ENCODE measurements around the gene MTMR10. TPM values are rescaled to one million over a fixed set of nuclear protein-coding genes. Genes with fewer than 3 reads are reported as not detected.

The MTMR10 gene, protein sequence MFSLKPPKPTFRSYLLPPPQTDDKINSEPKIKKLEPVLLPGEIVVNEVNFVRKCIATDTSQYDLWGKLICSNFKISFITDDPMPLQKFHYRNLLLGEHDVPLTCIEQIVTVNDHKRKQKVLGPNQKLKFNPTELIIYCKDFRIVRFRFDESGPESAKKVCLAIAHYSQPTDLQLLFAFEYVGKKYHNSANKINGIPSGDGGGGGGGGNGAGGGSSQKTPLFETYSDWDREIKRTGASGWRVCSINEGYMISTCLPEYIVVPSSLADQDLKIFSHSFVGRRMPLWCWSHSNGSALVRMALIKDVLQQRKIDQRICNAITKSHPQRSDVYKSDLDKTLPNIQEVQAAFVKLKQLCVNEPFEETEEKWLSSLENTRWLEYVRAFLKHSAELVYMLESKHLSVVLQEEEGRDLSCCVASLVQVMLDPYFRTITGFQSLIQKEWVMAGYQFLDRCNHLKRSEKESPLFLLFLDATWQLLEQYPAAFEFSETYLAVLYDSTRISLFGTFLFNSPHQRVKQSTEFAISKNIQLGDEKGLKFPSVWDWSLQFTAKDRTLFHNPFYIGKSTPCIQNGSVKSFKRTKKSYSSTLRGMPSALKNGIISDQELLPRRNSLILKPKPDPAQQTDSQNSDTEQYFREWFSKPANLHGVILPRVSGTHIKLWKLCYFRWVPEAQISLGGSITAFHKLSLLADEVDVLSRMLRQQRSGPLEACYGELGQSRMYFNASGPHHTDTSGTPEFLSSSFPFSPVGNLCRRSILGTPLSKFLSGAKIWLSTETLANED
- total RNA-seq = 10 to 100 TPM; 11.1 to 23.2 TPM
- long read RNA-seq, donor 1, partial matches to known transcripts = 0 of 3 reads
- long read RNA-seq, donor 1, other reads (novel, unspliced or antisense) = 3 of 3 reads
- long read RNA-seq, donor 2, partial matches to known transcripts = 0 of 2 reads
- long read RNA-seq, donor 2, other reads (novel, unspliced or antisense) = 2 of 2 reads

DNA sequence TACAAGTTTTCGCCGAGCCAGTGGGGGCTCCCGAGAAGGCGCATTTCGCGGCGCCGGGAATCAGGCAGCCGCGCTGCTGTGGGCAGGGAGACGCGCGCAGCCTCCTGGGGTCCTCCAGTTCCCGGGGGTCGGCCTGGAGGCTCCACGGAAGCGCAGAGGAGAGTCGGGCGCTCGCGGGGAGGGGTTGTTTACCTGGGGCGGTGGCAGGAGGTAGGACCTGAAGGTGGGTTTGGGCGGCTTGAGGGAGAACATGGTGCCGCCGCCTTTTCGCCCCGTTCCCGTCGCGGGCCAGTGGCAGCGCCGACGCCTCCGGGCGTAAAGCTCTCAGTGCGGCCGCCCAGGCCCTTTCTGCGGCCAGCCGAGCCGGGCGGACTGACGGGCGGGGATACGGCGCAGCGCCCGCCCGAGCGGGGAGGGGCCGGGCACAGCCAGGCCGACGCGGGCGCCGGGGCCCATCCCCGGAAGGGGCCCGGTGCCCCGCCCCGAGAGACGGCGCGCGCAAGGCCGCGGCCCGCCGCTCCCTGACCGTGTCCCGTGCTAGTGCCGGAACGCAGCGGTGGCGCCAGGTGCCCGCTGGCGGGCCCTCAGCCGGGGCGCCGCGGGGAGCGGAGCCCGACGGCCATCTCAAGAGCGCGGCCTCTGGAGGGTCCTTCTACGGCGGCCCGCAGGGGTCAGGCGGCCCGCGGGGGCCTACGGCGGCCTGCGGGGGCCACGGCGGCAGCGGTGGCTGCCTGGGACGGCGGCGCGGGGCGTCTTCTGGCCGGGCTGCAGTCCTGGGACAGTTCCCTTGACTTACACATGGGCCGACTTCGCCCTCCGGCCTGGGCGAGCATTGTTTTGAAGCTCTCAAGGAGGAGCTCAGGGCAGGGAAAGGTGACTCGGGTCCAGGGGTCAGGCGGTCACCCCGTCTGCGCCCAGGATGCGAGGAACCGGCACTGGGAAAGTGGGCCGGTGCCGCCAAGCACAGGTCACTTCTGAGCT, at the start of gene MTMR10:
TSS of gene MTMR10 (minus strand) at position 374 of the 981 bp plus-strand sequence. CDS start at position 252, 122 bp downstream.
- DNase-seq (ENCODE audit: low spot score) = peak; percentile 93
- intact Hi-C loops (cut with DNase I) = no loop called here

DNA sequence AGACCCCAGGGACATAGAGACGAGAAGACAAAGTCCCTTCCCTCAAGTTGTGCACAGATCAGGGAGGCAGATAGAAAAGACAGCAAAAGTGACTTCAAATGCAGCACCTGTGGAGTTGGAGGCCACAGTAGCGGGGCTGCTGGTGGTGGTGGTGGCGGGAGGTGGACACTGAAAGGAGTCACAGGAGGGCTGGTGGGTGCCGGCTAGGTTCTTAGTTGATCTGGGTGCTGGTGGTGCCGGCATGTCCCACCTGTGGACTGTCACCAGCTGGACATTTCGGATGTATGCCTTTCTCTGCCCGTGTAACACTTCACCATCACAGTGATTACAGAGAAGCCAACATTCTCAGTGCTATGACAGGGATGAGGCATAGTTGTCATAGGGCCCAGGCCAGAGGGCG, 49.2 kb upstream of the MTMR10 start:
- intact Hi-C loops (cut with DNase I) = no loop called here
- DNase-seq (ENCODE audit: low spot score) = no peak

DNA sequence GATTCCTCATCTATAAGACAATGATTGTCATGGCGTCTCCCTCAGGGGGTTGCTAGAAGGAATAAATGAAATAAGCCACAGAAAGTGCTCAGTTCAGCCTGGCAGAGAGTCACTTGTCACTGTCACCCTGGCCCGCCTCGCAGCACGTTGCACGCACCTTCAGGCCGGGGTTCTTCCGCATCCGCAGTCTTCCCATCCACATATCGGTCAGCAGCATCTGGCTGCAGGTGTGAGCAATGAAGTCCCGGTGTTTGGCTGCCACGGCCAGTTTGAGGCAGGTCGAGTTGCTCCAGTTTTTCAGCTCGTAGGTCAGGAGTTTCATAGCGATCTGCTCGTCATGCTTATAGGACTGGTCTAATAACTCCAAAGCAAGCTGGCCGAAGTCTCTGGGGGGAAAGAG, 48.5 kb upstream of the MTMR10 start:
- no peak for DNase-seq (ENCODE audit: low spot score)

DNA sequence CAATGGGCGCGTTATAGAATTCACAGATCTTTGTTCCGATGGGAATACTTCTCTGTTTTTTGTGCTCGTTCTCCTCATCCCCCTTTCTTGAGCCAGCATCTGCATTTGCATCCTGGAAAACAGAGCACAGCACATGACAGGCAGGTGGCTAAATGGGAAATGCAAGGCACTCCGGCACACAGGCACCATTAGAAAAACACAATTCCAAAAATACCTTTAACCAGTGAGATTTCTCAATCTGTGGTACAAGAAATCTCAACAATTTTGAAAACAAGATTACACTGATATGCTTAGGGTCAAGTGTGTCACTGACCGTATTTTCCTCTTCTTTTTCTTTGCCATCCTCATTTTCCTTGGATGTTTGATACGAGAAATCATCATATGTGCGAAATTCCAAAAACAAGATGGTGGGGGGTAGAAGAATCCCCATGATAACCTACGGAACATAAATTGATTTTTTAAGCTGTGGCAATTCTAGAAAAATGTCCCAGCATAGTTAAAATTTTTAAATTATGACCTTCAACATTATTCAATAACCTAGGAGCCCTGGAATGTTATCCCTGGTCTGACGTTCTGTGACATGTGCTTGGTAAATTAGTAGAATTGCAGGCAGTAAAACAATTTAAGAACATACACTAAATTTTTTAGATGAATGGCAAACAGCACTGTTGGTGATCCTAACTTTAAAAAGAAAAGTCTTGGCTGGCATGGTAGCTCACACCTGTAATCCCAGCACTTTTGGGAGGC, 46.5 kb upstream of the MTMR10 start:
- no peak for DNase-seq (ENCODE audit: low spot score)
- intact Hi-C loops (cut with DNase I) = no loop called here

More for the DNA sequence above, 48.5 kb upstream of the MTMR10 start:
- intact Hi-C loops (cut with DNase I) = no loop called here

- intact Hi-C loops (cut with DNase I) = no loop called here
- no peak for DNase-seq (ENCODE audit: low spot score)
These were observed 45.4 kb upstream of the MTMR10 start for GRCh38 chr15:31036783-31037182.

DNA sequence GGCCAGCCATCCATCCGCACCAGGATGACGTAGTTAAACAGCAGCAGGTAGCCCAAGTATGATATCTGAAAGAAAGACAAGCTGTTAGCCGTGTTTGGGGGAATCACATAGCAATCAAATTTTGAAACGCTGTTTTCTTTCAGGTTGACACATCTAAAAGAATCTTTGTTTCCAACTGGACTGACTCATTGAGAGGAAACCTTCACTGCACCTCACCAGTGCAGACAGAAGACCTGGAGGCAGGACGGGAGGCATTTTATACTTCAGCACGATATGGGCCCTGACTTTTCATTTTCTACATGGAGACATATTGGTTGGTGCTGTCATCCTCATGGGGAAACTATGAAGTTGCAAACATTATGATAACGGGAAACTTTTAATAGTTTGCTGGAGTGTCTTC, 44.2 kb upstream of the MTMR10 start:
- intact Hi-C loops (cut with DNase I) = no loop called here
- DNase-seq (ENCODE audit: low spot score) = no peak

GRCh38 chr15:31034152-31034551, 42.7 kb upstream of the MTMR10 start:
- DNase-seq (ENCODE audit: low spot score) = no peak
- intact Hi-C loops (cut with DNase I) = no loop called here

DNA sequence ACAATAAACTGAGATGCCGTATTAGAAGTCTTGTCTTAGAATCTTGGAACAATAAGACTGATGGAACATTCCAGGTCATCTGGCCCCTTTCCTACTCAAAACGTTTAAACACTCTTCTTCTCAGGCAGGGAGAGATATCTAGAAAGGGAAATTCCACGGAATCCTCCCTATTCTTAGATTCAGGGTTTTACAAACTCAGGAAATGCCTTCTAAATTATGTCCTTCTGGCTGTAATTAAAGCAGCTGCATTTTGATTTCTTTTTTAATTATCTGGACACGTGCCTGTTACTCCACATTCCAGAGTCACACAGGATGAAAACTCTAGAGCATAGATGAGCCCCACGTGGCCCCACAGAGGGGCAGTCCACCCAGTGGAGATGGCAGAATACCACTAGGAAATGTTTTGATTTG, 41.5 kb upstream of the MTMR10 start:
- DNase-seq (ENCODE audit: low spot score) = no peak
- intact Hi-C loops (cut with DNase I) = no loop called here

DNA sequence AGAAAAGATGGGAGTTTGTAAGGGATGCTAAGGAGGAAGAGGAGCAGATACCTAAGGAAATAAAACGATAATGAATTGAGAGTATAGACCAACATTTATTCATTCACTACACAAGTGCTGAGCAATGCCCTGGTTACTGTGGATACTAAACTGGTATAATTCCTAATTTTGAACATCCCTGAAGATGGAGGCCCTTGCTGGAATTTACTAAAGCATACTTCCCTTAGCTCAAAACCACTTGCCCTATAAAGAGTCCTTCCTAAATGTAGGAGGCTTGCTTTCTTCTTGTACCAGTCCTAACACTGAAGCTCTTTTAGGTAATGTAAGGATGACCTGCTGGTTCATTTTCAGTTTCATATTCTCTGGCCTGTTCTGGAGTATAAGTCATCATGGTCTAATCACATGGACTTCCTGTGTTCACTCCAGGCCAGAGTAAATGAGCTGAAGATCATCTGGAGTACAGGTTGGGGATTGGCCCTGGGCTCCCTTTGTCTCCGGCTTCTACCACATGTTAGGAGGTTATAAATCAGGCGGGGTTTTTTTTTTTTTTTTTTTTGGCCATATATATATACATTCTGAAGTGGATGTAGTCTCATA, 40.1 kb upstream of the MTMR10 start:
- no peak for DNase-seq (ENCODE audit: low spot score)
- intact Hi-C loops (cut with DNase I) = no loop called here

GRCh38 chr15:31027910-31028578, 36.6 kb upstream of the MTMR10 start:
- DNase-seq (ENCODE audit: low spot score) = no peak
- intact Hi-C loops (cut with DNase I) = no loop called here

GRCh38 chr15:31025996-31026395, 34.6 kb upstream of the MTMR10 start:
- intact Hi-C loops (cut with DNase I) = no loop called here
- DNase-seq (ENCODE audit: low spot score) = no peak

- intact Hi-C loops (cut with DNase I) = no loop called here
- DNase-seq (ENCODE audit: low spot score) = no peak
These were observed 33.6 kb upstream of the MTMR10 start for GRCh38 chr15:31024979-31025378.

- DNase-seq (ENCODE audit: low spot score) = no peak
- intact Hi-C loops (cut with DNase I) = no loop called here
These were observed 32.9 kb upstream of the MTMR10 start for GRCh38 chr15:31024330-31024729.

DNA sequence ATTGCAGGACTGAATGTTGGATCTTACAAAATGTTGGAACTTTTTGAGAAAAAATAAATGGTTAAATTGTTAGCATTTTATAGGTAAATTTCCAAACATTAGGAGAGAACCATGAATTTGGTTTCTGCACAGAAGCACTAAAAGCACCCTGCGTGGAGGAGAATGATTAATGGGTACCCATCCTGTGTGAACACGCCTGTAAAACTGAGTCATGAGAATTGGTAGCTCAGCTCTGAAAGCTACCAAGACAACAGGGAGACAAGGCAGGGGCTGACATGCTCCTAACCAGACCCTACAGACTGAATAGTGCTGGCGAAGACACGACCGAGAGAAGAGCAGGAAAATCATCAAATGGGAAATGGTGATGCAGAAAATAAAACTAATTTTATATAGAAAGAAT, 32.4 kb upstream of the MTMR10 start:
- DNase-seq (ENCODE audit: low spot score) = no peak

DNA sequence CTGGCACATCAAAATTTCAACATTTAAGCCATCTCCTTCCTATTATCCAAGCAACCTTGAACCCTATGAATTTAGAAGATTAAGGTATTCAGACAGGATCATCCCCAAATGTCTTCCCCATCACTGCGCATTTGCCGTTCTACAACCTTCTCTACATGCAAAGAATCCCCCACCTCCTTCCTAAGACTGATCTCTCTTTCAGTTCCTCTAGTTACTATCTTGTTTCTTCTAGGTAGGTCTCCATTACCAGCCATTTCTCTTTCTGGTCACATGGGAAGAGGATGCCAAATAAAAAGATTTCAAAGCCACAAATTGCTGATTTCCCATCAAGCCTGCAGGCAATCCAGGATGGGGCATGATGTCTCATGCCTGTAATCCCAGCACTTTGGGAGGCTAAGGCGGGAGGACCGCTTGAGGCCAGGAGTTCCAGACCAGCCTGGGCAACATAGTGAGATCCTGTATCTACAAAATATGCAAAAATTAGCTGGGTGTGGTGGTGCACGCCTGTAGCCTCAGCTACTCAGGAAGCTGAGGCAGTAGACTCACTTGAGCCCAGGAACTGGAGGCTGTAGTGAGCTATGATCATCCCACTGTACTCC, 29.7 kb upstream of the MTMR10 start:
- no peak for DNase-seq (ENCODE audit: low spot score)
- intact Hi-C loops (cut with DNase I) = no loop called here

More for the DNA sequence above, 32.4 kb upstream of the MTMR10 start:
- intact Hi-C loops (cut with DNase I) = no loop called here

DNA sequence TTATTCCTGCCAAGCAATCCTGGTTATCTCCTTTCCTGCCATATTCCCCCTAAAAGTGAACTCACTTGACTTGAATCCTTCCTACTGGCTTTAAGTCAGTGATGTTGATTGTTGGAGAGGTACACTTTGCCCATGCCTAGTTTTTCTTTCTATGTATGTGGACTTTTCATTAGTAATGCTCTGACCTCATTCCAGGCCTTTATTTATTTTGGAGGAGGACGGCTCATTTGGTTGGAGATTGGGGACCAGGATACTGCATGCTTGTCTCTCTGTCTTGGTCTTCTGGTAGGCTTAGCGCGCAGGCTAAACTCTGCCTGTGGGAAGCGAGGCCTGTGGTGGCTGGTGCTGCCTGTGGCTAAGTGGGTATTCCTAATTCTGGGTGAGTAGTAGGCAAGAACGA, 29.1 kb upstream of the MTMR10 start:
- intact Hi-C loops (cut with DNase I) = no loop called here
- DNase-seq (ENCODE audit: low spot score) = no peak

- intact Hi-C loops (cut with DNase I) = no loop called here
- no peak for DNase-seq (ENCODE audit: low spot score)
These were observed 28.6 kb upstream of the MTMR10 start for GRCh38 chr15:31019986-31020385.
